Retina (tissue), 1 donor: ENCODE results near the gene SORBS1.

ENCODE experiments used
- DNase-seq: peaks from one replicate; pipeline ENCODE4 v3.0.0-alpha.2; 2016

SORBS1 gene

GRCh38 chr10:95564291-95564690, 3.1 kb upstream of the SORBS1 start:
- no peak for DNase-seq

- DNase-seq, result no peak
These were observed 1.3 kb upstream of the SORBS1 start for GRCh38 chr10:95562341-95562965.

GRCh38 chr10:95561864-95562177, 650 bp upstream of the SORBS1 start:
- DNase-seq, result no peak

GRCh38 chr10:95560278-95561176, 644 bp downstream of the SORBS1 start:
- DNase-seq, result peak; percentile 82

GRCh38 chr10:95559896-95560277, 1.3 kb downstream of the SORBS1 start:
- DNase-seq, result no peak

- peak; percentile 58 for DNase-seq
These were observed 1.7 kb downstream of the SORBS1 start for GRCh38 chr10:95559471-95559870.

GRCh38 chr10:95558593-95559320, 2.4 kb downstream of the SORBS1 start:
- DNase-seq, result no peak

GRCh38 chr10:95556994-95557767, 4.0 kb downstream of the SORBS1 start:
- no peak for DNase-seq

GRCh38 chr10:95553674-95554073, 7.5 kb downstream of the SORBS1 start:
- DNase-seq, result no peak

- no peak for DNase-seq
These were observed 8.4 kb downstream of the SORBS1 start for GRCh38 chr10:95552679-95553342.

GRCh38 chr10:95550073-95550672, 11.0 kb downstream of the SORBS1 start:
- DNase-seq, result no peak

GRCh38 chr10:95547791-95548435, 13.3 kb downstream of the SORBS1 start:
- DNase-seq, result no peak

GRCh38 chr10:95547197-95547596, 14.0 kb downstream of the SORBS1 start:
- DNase-seq, result no peak

- DNase-seq, result no peak
These were observed 15.2 kb downstream of the SORBS1 start for GRCh38 chr10:95545981-95546380.

- peak; percentile 25 for DNase-seq
These were observed 16.2 kb downstream of the SORBS1 start for GRCh38 chr10:95544783-95545500.

GRCh38 chr10:95543459-95543858, 17.7 kb downstream of the SORBS1 start:
- no peak for DNase-seq

GRCh38 chr10:95542761-95543160, 18.4 kb downstream of the SORBS1 start:
- no peak for DNase-seq

- DNase-seq, result no peak
These were observed 18.8 kb downstream of the SORBS1 start for GRCh38 chr10:95542330-95542729.

GRCh38 chr10:95540514-95541052, 20.6 kb downstream of the SORBS1 start:
- no peak for DNase-seq

GRCh38 chr10:95539560-95540284, 21.4 kb downstream of the SORBS1 start:
- no peak for DNase-seq
